NCI-H1436 (cell line): Measurements from ENCODE around the gene WASF3.
"Not testable (repeated sequence)": the region's sequence is repeated elsewhere in the genome, so short reads cannot be mapped to it uniquely, and the experiment has no call there.

Experiments
- DNase-seq: peaks from one replicate; lab custom pipeline; 2025; lab: John Stamatoyannopoulos, UW

WASF3 gene

DNA sequence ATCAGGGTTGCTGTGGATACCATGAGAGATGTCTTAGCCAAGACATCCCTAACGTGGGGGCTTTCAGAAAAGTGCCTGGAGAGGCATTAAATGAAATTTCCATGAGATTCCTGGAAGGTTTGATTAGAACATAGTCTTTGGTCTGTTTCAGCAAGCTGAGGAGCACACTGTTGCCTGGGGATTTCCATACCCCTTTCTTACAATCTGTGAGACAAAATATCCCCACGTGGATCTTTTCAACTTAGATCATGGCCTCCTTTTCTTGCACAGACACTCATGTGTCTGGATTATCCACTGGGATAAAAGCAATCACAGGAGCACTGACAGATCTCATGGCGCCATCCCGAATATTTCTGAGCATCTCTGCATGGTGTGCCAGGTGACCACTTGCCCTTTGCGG, 161.4 kb downstream of the WASF3 start:
- DNase-seq = no peak

DNA sequence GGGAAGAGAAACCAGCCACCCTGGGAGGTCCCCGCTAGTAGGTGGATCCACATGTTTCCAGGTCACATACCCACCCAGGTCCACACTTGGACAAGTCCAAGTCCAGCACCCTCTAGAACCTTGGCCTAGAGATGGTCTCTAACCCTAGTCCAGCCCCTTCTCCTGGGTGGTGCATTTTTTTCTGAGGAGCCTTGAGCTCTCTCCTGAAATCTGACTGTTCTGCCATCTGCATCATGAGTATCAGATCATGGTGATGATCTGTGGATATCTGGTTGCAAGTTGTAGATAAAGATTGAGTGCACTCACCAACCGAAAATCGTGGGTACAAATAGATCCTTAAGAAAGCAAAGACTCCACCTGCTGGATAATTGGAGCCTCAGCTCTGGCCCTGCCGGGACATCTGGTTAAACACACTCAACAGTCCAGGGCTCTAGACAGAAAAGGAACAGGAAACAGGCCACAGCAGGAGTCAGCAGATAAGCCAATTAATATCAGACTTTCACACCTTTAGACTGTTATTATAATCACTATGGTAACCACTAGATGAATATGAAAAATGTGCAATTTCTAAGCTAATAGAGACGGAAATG, 162.0 kb downstream of the WASF3 start:
- DNase-seq = no peak

DNA sequence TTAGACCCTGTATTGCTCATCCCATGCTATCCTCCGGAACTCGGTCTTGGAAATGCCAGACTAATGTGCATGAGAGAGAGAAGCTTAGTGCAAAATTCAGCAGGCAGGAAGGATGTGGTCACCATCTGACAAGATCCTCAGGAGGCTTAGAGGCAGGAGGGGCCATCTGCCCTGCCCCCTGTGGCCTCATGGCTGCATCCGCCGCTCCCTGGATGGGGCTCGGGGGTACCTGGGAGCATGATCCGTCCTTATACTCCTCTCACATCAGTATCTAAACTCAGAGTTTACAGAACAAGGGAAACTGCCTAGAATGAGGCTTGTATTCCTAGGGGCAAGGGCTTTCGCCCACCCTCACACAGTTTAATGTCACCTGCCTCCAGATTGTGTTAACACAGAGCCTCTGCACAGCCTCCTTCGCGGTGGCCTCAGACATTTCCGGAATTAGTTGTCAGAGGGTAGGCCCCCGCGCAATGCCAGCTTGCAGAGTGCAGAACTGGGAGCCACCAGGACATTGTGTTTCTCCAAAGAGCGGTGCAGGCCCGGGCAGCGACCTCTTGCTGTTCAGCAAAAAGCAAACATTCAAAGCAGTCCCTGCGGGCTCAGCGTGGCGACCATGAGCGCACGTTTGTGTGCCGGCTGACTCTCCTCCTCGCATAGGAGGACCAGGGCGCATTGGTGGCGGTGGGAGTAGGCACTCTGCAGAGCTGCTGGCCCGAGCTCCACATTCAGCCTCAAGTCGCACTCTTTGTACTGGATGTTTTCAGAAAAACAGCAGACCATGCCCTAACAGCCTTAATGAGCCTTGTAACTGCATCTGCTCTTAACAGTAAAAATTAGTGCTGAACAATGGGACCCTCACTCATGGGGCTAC, 164.0 kb downstream of the WASF3 start:
- DNase-seq = peak; percentile 13

DNA sequence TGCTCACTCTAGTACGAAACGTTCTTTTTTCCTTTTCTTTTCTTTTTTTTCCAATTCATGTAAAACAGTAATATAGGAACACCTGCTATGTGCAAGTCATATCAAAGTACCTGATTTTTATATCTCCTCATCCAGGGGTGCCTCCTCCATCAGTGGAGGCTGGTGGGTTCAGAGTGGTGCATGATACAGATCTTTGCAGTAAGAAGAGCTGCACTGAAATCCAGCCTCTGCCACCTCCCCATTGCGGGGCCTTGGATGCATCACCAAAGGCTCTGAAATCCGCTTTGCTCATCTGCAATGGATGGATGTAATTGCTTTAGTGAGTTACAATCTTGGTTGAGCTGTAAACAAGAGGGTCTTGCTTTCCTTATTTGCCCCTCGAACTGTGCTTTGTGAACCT, 164.8 kb downstream of the WASF3 start:
- no peak for DNase-seq

DNA sequence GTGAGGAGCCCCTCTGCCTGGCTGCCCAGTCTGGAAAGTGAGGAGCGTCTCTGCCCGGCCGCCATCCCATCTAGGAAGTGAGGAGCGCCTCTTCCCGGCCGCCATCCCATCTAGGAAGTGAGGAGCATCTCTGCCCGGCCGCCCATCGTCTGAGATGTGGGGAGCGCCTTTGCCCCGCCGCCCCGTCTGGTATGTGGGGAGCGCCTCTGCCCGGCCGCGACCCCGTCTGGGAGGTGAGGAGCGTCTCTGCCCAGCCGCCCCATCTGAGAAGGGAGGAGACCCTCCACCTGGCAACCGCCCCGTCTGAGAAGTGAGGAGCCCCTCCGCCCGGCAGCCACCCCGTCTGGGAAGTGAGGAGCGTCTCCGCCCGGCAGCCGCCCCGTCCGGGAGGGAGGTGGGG, 166.1 kb downstream of the WASF3 start:
- DNase-seq = not testable (repeated sequence)

DNA sequence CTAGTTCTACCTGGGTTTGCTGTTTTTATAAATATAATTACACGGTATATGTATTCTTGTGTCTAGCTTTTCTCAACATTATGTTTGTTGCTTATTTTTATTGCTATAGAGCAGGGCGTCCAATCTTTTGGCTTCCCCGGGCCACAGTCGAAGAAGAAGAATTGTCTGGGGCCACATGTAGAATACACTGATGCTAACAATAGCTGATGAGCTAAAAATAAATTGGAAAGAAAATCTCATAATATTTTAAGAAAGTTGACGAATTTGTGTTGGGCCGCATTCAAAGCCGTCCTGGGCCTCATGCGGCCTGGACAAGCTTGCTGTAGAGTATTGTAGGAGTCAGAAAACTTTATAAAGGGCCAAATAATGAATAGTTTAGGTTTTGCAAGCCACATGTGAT, 169.2 kb downstream of the WASF3 start:
- DNase-seq = no peak

DNA sequence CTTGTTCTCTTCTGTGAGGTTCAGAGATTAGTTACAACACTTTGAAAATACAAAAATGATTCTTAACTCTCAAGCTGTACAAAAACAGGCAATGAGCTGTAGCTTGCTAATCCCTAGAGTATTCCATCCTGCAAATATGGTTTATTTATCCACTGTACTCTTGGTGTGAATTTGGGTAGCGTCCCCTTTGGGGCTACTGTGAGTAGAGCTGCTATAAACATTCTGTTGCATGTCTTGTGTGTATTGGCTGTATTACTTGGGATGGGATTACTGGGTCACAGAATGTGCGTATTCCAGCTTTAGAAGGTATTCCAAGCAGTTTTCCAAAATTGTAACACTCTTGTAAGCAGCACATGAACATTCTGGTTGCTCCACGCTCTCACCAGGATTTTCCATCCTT, 169.6 kb downstream of the WASF3 start:
- no peak for DNase-seq

DNA sequence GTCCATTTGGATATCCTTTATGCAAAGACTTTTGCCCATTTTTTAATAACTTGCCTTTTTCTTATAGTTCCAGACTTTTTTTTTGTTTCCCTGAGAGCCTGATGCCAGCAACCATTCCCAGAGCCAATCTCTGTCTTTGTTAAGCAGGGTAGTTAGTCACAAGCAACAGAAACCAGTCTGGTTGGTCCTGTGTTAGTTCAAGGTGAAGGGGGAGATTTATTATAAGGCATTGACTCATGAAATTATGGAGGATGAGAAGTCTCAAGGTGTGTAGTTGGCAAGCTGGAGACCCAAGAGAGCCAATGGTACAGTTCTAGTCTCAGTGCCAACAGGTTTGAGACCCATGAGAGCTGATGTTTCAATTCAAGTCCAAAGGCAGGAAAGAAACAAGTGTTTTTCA, 170.2 kb downstream of the WASF3 start:
- DNase-seq = no peak

DNA sequence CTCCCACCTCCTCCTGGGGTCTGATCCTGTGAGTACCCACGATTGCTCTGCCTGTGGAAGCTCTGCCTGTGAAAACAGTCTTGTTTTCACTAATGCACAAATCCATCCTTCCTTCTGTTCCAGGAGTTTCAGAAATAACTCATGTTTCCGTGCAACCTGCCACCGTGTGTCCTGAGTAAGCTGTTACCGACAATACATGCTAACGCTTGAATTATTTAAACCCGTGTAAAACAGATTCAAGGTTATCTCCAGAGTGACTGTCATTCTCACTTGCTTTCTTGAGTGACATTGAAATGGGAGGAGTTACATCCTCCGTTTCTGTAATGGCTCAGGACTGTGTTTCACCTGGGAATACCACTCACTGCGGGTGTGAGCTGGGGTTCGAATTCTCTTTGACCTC, 178.2 kb downstream of the WASF3 start:
- DNase-seq = no peak
